Measurements from ENCODE around the gene KHSRP.
A peak's percentile ranks its signal among the peaks of the same experiment; 100 is the strongest.
"Not testable (repeated sequence)": the region's sequence is repeated elsewhere in the genome, so short reads cannot be mapped to it uniquely, and the experiment has no call there.

Gene KHSRP

GRCh38 chr19:6451583-6452222 is 27.1 kb upstream of the KHSRP start:
- no peak for DNase-seq

DNA sequence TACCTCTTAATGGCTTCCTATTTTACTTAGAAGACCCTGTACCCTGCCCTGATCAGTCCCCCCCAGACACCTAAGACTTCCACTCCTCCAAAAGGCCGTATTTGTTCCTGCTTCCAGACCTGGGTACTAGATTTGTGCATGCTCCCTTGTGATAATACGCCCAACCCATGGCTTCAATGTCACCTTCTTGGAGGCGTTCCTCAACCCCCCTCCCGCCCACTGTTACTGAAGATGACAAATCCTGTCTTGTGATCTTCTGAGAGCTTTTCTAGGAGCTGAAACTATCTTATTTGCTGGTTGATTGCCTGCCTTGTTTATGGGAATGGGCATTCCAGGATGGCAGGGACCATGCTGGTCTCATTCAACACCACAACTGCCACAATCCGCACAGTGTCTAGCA is 25.6 kb upstream of the KHSRP start:
- DNase-seq: no peak

DNA sequence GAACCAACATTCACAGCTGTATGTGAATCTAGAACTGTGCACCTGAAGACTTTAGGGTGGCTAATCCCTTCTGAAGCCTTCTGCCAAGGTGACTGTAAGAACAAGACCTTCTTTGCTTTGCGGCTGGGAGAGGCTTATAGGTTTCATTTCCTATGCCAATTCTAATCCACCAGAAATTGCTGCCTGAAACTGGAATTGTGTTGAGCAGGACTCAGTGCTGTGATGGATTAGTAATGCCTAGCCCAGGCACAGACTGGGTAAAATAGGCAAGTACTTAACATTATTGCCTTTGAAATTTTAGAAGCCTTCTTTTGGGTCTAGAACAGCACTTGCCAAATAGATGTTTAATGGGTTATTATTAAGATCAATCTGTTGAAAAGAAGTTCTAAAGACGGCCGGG is 23.4 kb upstream of the KHSRP start:
- DNase-seq: no peak

DNA sequence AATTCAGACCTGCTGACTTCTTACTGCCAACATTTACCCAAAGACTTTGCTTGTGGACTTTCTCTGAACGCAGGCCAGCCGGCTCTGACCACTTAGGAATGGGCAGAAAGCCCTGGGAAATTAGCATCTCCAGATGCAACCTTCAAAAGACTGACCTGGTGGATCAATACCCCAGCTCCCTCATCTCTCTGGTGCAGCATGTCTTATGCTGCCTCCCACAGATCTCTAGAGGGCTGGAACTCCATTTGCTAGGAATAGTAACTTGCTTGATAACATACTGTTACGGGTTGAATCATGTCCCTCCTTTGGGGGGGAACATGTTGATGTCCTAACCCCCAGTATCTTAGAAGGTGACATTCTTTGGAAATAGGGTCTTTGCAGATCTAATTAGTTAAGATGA is 21.8 kb upstream of the KHSRP start:
- DNase-seq: no peak

- no peak for DNase-seq
Observed at GRCh38 chr19:6443986-6444385, 19.4 kb upstream of the KHSRP start.

GRCh38 chr19:6442087-6442688 is 17.6 kb upstream of the KHSRP start:
- DNase-seq: no peak

DNA sequence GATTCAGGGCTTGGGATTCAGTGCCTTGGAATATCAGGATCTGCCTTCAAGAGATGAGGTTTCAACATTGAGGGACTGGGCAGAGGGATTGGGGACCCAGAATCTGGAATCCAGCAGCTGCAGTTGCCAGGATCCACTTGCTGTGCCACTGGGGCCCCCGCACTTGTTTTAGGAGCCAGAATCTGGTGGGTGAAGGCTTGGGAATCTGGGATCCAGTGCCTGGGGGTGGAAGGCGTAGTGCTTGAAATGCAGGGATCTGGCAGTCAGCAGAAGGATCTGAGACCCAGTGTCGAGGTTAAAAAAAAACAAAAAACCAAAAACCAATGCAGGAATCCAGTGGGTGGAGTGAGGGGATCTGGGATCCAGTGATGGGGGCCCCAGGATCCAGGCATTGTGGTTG is 16.3 kb upstream of the KHSRP start:
- DNase-seq: no peak

DNA sequence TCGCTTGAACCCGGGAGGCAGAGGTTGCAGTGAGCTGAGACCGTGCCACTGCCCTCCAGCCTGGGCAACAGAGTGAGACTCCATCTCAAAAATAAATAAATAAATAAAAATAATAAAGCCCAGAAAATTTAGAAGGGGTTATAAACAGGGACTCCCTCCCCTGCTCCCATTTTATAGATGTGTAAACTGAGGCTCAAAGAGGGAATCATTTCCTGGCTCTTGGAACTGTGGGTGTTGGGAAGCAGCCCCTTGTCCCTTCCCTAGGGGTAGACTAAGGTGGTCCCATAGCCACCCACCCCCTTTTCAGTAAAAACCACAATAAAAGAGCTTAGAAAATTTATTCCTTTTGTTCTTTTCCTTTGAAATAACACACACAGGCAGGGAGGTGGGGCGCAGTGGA is 15.1 kb upstream of the KHSRP start:
- no peak for DNase-seq

DNA sequence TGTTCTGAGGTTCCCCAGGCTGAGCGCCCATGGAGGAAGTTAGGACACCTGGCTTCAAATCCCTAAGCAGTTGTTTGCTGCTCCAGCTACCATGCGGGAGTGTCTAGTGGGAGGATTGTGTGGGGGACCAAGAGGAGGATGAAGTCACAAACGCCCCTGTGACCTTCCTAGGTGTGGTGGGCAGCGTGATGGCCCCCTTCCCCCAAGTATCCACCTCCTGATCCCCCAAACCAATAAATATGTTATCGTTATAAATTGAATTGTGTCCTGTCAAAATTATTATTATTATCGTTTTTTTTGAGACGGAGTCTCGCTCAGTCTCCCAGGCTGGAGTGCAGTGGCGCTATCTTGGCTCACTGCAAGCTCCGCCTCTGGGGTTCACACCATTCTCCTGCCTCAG is 9.1 kb upstream of the KHSRP start, which contains the start of gene SLC25A41:
Gene SLC25A41, minus strand, starts transcription at position 101 of the 400 bp plus-strand sequence. Its CDS starts 70 bp downstream, at position 31.
- DNase-seq: no peak

DNA sequence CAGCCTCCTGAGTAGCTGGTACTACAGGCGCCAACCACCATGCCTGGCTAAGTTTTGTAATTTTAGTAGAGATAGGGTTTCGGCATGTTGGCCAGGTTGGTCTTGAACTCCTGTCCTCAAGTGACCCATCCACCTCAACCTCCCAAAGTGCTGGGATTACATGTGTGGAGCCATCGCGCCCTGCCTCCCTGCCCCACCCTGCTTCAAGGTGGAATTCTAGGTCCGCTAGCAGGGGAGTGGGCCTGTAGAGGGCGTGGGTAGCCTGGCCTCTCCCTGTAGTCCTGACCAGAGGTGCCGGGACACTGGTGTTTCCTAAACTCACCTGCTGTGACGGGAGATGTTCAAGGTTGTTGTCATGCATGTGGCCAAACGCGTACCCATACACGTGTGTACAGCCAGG is 8.6 kb upstream of the KHSRP start:
- DNase-seq: no peak

GRCh38 chr19:6431891-6432290 is 7.3 kb upstream of the KHSRP start:
- DNase-seq: no peak

- no peak for DNase-seq
Observed at GRCh38 chr19:6429419-6430221, 5.0 kb upstream of the KHSRP start.

DNA sequence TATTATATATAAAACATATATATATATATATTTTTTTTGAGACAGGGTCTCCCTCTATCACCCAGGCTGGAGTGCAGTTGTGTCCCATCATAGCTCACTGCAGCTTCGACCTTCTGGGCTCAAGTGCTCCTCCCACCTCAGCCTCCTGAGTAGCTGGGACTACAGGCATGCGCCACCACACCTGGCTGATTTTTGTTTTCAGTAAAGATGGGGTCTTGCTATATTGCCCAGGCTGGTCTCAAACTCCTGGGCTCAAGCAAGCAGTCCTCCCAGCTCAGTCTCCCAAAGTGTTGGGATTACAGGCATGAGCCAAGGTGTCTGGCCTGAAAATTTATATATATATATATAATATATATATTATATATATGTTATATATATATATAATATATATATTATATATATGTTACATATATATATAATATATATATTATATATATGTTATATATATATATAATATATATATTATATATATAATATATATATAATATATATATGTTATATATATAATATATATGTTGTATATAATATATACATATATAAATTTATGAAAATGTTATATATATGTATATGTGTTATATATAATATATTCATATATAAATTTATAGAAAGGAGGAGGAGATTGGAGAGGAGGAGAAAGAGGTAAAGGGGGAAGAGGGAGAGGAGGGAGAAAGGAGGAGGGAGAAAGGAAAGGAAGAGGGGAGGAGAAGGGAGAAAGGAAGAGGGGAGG is 4.2 kb upstream of the KHSRP start:
- DNase-seq: not testable (repeated sequence)

DNA sequence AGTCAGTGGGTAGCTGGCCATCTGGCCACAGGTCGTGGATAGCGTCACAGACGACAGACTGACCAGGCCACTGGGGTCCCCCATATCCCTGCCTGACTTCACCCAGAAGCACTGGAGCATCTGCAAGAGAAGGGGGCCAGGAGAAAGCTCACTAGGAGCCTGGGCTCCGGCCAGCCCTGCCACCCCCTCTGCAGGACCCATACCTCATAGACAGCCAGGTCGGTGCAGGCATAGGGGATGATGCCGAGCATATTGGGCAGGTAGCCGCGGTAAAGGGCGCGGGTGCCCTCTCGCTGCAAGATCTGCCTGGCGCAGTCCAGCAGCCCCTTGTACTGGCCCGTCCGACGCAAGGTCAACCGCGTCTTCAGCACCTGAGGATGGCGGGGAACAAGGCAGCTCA is 2.5 kb upstream of the KHSRP start:
- no peak for DNase-seq

- DNase-seq: no peak
Observed at GRCh38 chr19:6425732-6426620, 1.4 kb upstream of the KHSRP start.

GRCh38 chr19:6424939-6425731 is 524 bp upstream of the KHSRP start:
- peak; percentile 98 for DNase-seq

GRCh38 chr19:6423499-6424194 is 964 bp downstream of the KHSRP start:
- DNase-seq: peak; percentile 39

DNA sequence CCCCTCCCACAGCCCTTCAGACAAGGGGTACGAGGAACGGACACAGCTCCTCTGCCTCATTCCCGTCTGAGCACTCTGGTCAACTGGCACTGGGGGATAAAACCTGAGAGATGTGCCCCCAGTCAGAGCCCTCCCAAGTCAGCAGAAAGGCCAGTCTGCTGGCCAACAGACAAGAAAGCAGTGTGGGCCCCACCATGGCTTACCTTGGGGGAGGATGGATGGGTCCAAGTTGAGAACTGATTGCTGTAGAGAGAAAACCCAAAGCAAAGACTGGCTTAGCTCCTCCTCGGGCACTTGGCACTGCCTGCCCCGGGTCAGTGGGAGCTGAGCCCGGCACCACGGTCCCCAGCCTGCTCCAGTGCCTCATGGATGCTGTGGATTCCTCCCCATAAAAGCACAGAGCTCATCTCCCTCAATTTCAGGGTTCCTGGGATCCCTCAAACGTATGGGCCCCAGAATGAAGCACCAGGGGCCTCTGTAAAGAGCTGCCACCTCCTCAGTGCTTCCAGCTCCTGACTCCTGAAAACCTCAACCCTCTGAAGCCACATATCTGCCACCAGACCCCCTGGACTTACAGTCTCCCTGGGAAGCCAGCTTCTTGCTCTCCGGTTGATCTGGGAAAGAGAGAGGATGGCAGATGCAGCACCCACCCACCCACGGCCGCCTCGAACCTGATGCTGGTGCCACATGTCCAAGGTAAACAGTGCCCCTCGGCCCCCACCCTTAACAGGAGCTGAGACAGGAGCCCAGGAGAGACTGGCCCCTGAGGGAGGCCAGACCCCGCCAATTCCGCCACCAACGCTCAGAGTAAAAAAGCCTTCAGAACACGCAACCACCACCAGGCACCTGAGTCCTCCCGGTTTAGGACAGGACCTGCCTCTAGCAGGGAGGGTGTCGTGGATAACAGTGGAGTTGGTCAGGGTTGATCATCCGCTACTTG is 3.3 kb downstream of the KHSRP start:
- DNase-seq: no peak

- DNase-seq: no peak
Observed at GRCh38 chr19:6418562-6418932, 6.1 kb downstream of the KHSRP start.
